ENCODE measurements around the gene XAGE5. TPM values are rescaled to one million over a fixed set of nuclear protein-coding genes. Genes with fewer than 3 reads are reported as not detected.
"Not testable (repeated sequence)": the region's sequence is repeated elsewhere in the genome, so short reads cannot be mapped to it uniquely, and the experiment has no call there.

The XAGE5 gene
- total RNA-seq, 1 donor from 2014 or later, result not detected

- H3K27ac ChIP-seq, result no peak overlapping the region
- H3K27me3 ChIP-seq (ENCODE audit: low read depth), result no peaks in the 10 kb centered on the region
- H3K4me3 ChIP-seq, result no peak overlapping the region
- H3K9me3 ChIP-seq, result no peaks in the 10 kb centered on the region
- intact Hi-C loops (cut with DNase I), result no loop called here
- no peak for TF ChIP-seq CTCF (IDR thresholded peaks at IDR 0.05)
- no peaks in the 10 kb centered on the region for H3K4me1 ChIP-seq
- H3K36me3 ChIP-seq, result no peaks in the 10 kb centered on the region
- DNase-seq, result no peak
- ATAC-seq, result no peak
Measured at GRCh38 chrX:52824608-52825007, 13.5 kb downstream of the XAGE5 start.

GRCh38 chrX:52830551-52830950 is 19.5 kb downstream of the XAGE5 start:
- ATAC-seq (no peak), DNase-seq (no peak)
- Histone ChIP-seq H3K27me3 (ENCODE audit: low read depth) (no peaks in the 10 kb centered on the region), H3K4me1 (no peaks in the 10 kb centered on the region), H3K36me3 (no peaks in the 10 kb centered on the region), H3K27ac (no peak overlapping the region), H3K9me3 (no peaks in the 10 kb centered on the region), H3K4me3 (no peak overlapping the region)
- intact Hi-C loops (cut with DNase I), result no loop called here
- no peak for TF ChIP-seq CTCF (IDR thresholded peaks at IDR 0.05)

GRCh38 chrX:52839137-52839536 is 28.1 kb downstream of the XAGE5 start:
- Histone ChIP-seq H3K36me3 (no peaks in the 10 kb centered on the region), H3K4me1 (no peaks in the 10 kb centered on the region), H3K9me3 (no peaks in the 10 kb centered on the region), H3K4me3 (no peak overlapping the region), H3K27me3 (ENCODE audit: low read depth) (no peaks in the 10 kb centered on the region), H3K27ac (no peak overlapping the region)
- intact Hi-C loops (cut with DNase I), result no loop called here
- ATAC-seq (no peak), DNase-seq (no peak)
- TF ChIP-seq CTCF (IDR thresholded peaks at IDR 0.05), result no peak

- H3K36me3 ChIP-seq; H3K27ac ChIP-seq; H3K4me1 ChIP-seq; intact Hi-C loops (cut with DNase I); ATAC-seq; DNase-seq; H3K4me3 ChIP-seq; H3K9me3 ChIP-seq; H3K27me3 ChIP-seq (ENCODE audit: low read depth): not testable (repeated sequence)
Measured at GRCh38 chrX:52843619-52844018, 32.5 kb downstream of the XAGE5 start.

- no peak for TF ChIP-seq CTCF (IDR thresholded peaks at IDR 0.05)
- Histone ChIP-seq H3K4me3 (no peak overlapping the region), H3K4me1 (no peaks in the 10 kb centered on the region), H3K36me3 (no peaks in the 10 kb centered on the region), H3K27me3 (ENCODE audit: low read depth) (no peaks in the 10 kb centered on the region), H3K9me3 (no peaks in the 10 kb centered on the region), H3K27ac (no peak overlapping the region)
- ATAC-seq (no peak), DNase-seq (no peak)
- intact Hi-C loops (cut with DNase I), result no loop called here
Measured at GRCh38 chrX:52852110-52852860, 41.2 kb downstream of the XAGE5 start.

GRCh38 chrX:52856991-52857525 is 46.0 kb downstream of the XAGE5 start:
- intact Hi-C loops (cut with DNase I); H3K36me3 ChIP-seq; ATAC-seq; H3K4me3 ChIP-seq; H3K4me1 ChIP-seq; DNase-seq; H3K27ac ChIP-seq; H3K9me3 ChIP-seq; H3K27me3 ChIP-seq (ENCODE audit: low read depth): not testable (repeated sequence)

All from lower lobe of right lung (tissue), 2 donors.